Stimulated activated CD4-positive, alpha-beta T cell treated with anti-CD3 and anti-CD28 coated beads, Interleukin-4, amount 100 ng/mL, for 24 hours (primary cell): ENCODE measurements around the gene FAM13A.

ENCODE experiments used
- DNase-seq: peaks from one replicate; pipeline ENCODE4 v3.0.0-alpha.2; 2020

FAM13A gene

GRCh38 chr4:88761861-88762523, 295.0 kb downstream of the FAM13A start:
- no peak for DNase-seq

DNA sequence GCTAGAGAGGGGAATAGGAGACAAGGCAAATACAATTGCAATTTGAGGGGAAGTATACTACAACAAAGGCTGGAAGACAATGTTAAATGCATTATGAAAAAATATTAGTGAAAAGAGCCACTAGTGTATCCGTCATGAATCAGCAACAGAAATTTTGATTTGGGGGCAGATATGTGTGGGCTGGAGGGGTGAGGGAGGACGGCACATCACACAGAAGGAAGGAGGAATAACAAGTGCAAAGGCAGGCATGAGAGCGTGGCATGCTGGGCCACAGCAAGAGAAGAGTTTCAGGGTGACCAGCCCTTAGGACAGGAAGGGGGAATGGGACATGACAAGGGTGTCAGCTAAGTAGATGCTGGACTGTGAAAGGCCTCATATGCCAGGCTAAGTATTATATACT, 295.6 kb downstream of the FAM13A start:
- no peak for DNase-seq

DNA sequence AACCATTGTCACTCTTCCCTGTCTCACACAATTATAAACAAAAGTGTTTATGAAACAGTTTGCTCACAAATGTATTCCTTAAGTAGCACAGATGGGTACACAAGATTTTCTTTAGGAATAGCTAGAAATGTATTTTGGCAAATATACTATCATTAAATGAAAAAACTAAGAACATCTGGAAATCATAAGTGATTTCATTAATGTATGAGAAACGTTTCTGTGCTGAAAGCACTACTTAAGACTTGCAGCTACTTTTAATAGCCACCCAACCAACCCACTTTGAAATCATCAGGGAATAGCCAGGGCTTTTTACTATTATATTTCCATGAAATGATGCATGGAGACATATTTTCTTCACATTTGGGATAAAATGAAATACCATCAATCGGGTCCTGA, 297.1 kb downstream of the FAM13A start:
- no peak for DNase-seq

GRCh38 chr4:88759039-88759894, 297.7 kb downstream of the FAM13A start:
- no peak for DNase-seq

GRCh38 chr4:88758264-88758663, 298.7 kb downstream of the FAM13A start:
- DNase-seq = no peak

- no peak for DNase-seq
Observed at GRCh38 chr4:88757776-88758175, 299.2 kb downstream of the FAM13A start.

DNA sequence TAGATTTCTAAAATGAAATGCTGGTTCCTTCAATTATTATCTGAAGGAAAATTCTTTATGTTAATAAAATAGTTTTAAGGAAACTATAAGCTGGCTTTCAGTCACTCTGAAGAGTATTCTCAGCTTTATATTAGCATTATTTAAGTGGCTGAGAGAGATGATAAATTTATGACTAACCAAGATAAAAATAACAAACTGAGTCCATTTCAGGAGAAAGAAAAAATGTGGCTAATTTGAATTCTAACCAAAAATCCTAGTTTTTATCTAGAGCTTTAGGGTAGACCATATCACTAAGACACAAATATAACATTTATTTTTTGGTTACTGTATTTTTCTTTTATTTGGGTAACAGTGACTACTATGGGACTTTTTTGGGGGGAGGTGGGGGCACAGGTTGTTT, 299.9 kb downstream of the FAM13A start:
- DNase-seq = no peak

- DNase-seq = no peak
Observed at GRCh38 chr4:88756149-88756548, 300.8 kb downstream of the FAM13A start.

DNA sequence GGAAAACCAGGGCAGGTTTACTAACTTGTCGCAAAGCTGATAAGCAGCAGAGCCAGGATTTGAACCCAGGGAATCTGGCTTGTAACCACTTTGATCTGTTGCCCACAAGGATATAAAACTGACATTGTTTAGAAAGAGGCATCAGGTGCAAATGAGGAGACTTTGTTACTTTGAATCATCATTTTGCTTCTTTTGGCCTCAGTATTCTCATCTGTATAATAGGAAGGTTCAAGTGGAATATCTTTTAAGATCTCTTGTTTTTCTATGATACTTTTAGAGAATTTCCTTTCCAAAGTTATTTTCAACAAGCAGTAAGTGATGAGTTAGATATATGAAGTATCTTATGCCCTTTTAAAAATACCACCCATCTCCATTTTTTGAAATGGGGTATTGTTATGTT, 301.5 kb downstream of the FAM13A start:
- DNase-seq = no peak

GRCh38 chr4:88754796-88755195, 302.2 kb downstream of the FAM13A start:
- no peak for DNase-seq

GRCh38 chr4:88753658-88754571, 303.1 kb downstream of the FAM13A start:
- DNase-seq = no peak

- no peak for DNase-seq
Observed at GRCh38 chr4:88752754-88753153, 304.2 kb downstream of the FAM13A start.

DNA sequence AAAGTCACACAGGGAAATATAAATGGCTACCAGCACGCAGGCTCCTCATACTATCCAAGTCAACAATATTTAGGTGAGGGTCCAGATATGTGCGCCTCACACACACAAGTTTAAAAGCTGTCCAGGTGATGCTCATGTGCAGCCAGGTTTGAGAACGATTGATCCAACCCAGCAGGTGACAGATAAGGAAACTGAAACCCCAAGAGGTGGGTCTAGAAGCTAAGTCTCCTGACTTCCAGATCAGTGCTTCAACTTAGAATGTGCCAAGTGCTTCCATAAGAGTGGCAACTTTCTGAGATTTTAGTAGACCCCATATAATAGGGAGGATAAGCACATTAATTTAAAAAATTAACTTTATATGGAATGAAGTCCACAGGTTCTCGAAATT, 304.9 kb downstream of the FAM13A start:
- DNase-seq = no peak

- no peak for DNase-seq
Observed at GRCh38 chr4:88751258-88752075, 305.5 kb downstream of the FAM13A start.

GRCh38 chr4:88750369-88750768, 306.6 kb downstream of the FAM13A start:
- no peak for DNase-seq

- no peak for DNase-seq
Observed at GRCh38 chr4:88747351-88747750, 309.6 kb downstream of the FAM13A start.

DNA sequence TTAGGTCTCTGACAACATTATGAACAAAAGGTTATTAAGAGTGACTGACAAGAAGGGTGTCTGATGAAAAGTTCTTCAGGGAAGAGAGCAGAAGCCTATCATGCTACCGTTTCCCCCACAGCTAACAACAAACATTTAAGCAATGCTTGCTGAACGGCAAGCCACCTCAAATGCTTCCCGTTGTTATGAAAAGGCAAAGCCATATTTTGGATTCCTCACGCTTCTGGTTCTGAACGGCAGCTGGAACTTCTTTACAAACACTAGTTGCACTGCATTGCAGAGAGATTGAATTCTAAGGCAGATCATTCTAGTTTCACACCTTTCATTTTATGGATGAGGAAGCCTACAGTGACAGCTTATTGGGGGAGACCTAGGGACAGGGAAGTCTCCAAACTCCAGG, 310.8 kb downstream of the FAM13A start:
- no peak for DNase-seq

GRCh38 chr4:88745581-88746163, 311.3 kb downstream of the FAM13A start:
- DNase-seq = no peak

GRCh38 chr4:88745175-88745574, 311.8 kb downstream of the FAM13A start:
- no peak for DNase-seq

DNA sequence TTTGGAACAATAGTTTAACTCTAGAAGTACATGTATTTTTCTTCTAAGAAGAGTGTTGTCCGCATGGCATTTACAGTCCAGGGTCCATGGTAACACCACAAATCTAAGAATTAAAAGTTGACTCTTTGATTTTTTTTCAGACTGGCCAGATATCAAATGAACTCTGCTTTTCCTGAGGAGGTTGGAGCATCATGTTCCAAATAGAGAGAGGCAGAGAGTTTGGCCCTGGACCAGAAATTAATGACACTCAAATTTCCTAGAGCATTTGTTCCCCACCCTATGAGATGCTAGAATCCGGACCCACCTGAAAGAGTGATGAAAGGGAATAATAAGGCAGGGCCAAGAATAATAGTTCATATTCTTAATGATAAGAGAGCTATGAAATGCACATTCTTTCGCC, 312.4 kb downstream of the FAM13A start:
- DNase-seq = no peak

DNA sequence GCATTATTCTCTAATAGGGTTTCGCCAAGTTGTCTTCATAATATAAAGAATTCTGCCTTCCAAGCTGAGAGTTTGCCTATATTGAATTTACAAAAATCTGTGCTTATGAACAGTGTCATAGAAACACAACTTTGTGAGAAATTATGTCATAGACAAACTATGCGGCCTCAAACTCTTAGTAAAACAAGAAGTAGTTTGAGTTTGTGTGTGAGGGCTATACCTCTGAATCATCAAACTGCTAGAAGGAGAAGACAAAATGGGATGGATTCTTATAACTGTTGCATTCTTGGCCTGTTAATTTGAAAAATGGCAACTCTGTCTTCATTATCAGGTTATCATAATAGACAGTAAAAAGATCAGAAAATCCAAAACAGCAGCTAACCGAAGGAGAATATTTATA, 313.3 kb downstream of the FAM13A start:
- no peak for DNase-seq

- DNase-seq = no peak
Observed at GRCh38 chr4:88742561-88742960, 314.4 kb downstream of the FAM13A start.
